Occipital lobe (tissue), 2 donors: ENCODE data around the gene HIVEP1. TPM values are rescaled to one million over a fixed set of nuclear protein-coding genes. Genes with fewer than 3 reads are reported as not detected.
"Not testable (repeated sequence)": the region's sequence is repeated elsewhere in the genome, so short reads cannot be mapped to it uniquely, and the experiment has no call there.

Experiments
- DNase-seq: peaks from one replicate; lab custom pipeline; 2025; lab: John Stamatoyannopoulos, UW
- total RNA-seq: library from RNA; depleted of rRNA; stranded (reverse); fragments of >200 nt; gene quantifications from one replicate; pipeline ENCODE4 v1.2.3, GENCODE V29; 2014

Gene HIVEP1
- total RNA-seq, 1 donor from 2014 or later: 22.0 TPM

GRCh38 chr6:12152023-12152970, 140.2 kb downstream of the HIVEP1 start:
- no peak for DNase-seq

DNA sequence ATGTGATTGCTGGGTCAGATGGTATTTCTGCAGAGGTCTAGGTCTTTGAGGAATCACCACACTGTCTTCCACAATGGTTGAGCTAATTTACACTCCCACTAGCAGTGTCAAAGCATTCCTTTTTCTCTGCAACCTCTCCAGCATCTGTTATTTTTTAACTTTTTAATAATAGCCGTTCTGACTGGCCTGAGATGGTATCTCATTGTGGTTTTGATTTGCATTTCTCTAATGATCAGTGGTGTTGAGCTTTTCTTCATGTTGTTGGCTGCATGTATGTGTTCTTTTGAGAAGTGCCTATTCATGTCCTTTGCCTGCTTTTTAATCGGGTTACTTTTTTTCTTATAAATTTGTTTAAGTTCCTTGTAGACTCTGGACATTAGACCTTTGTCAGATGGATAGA, 143.7 kb downstream of the HIVEP1 start:
- not testable (repeated sequence) for DNase-seq

- no peak for DNase-seq
Measured at GRCh38 chr6:12158686-12159415, 146.7 kb downstream of the HIVEP1 start.

DNA sequence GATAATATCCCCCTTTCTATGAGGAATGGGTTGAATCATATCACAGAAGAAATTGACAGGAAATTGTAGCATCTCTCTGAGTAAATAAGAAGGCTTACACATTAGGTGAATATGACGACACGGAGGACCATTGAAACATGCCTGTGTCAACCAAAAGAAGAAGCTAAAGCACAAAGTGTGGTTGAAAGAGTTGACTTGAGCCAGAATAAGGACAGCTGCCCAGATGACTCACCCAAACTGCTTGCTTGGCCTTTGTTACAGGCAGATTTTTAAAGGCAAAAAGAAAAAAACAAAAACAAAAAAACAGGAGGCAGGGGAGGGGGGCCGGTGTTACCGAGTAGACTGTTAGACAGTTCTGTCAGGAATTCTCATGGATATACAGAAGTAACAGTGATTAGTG, 148.2 kb downstream of the HIVEP1 start:
- DNase-seq: no peak

DNA sequence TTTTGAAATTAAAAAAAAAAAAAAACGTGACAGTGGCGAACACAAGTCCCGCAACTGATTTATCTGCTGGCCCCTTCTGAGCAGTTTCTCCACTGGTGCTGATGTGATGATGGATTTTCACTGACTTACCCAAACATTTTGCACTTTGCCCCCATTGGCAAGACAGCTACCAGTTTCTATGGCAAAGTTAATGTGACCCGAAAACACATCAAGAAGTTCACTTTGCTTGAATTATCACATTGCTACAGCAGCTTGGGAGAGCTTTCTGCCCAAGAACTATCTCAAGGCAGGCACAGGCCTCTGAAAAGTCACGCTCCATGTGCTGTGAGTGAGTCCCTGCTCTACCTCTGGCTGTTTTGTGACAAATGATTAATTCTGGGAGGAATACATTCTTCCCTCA, 150.1 kb downstream of the HIVEP1 start:
- no peak for DNase-seq

DNA sequence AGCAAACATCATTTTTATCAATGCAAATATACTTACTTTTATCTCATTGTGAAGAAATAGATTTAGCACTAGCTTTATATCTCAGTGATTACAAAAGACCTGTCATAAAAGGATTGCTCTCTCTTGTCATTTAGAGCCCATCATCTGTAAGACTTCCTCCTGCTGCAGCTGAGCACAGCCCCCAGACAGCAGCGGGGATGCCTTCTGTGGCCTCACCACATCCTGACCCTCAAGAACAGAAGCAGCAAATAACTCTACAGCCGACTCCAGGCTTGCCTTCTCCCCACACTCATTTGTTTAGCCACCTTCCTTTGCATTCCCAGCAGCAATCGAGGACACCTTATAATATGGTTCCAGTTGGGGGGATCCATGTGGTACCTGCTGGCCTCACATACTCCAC, 151.0 kb downstream of the HIVEP1 start:
- DNase-seq: no peak

- DNase-seq: no peak
Measured at GRCh38 chr6:12163744-12164507, 151.8 kb downstream of the HIVEP1 start.

GRCh38 chr6:12164508-12164770, 152.3 kb downstream of the HIVEP1 start:
- no peak for DNase-seq

- no peak for DNase-seq
Measured at GRCh38 chr6:12165297-12165696, 153.2 kb downstream of the HIVEP1 start.

DNA sequence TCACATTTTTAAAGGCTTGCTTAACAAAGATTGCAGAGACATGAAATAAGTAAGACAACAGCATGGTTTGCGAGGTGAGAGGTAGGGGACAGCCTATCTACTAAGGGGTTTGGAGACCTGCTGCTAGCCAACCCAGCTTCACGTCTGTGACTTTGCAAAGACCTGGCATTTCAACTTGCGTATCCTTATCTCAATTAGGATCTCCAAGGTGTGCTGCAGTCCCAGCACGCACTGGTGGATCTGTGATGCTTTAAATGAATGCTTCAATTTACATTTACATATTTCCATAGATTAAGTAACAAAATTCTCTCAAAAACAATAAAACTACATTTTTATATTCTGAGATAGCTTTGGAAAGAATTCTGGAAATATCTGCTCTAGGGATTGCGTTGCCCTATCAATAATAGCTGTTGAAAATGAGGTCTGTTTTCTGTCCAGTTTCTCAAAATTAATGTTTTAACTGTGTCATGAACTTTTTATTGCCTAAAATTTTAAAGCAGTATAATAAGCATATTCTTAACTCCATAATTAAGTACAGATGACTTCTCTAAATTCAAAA, 153.7 kb downstream of the HIVEP1 start:
- no peak for DNase-seq

DNA sequence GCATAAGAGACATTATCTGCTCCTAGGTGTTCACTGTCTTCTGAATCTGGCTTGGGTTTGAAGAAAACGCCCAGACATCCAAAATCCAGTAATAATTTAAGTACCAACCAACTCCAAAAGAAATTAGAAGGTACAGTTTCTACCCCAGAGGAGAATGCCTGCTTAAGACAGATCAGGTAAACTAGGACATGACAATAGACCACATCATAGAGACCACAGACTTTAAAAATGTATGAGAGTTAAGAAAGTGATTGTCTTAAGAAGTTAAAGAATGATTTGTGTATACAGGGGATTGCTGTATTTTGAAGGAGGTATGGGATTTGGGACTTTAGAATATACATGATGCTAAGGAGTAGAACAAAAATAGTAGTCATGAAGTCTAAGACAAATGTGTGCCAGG, 157.3 kb downstream of the HIVEP1 start:
- no peak for DNase-seq

- DNase-seq: no peak
Measured at GRCh38 chr6:12170351-12171092, 158.4 kb downstream of the HIVEP1 start.

GRCh38 chr6:12171717-12172116, 159.6 kb downstream of the HIVEP1 start:
- no peak for DNase-seq

DNA sequence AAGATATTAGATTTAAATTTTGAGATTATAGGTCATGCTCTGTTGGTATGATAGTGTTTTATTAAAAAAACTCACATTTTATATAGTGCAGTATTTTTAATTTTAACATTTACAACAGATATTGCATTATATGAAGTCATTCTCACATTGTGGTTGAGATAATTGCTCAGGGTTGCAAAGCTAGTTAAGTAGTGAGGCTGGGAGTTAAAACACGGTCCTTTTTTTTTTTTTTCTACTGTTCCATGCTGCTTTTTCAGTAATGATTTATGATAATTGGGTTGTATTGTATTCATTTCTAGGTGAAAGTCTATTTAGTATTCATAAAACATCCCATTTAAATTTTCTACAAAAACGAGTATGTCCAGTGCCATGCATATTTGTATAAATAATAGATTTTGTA, 160.5 kb downstream of the HIVEP1 start:
- DNase-seq: no peak

- DNase-seq: no peak
Measured at GRCh38 chr6:12173181-12173580, 161.1 kb downstream of the HIVEP1 start.

- no peak for DNase-seq
Measured at GRCh38 chr6:12173661-12174060, 161.5 kb downstream of the HIVEP1 start.

- no peak for DNase-seq
Measured at GRCh38 chr6:12174878-12175277, 162.8 kb downstream of the HIVEP1 start.

DNA sequence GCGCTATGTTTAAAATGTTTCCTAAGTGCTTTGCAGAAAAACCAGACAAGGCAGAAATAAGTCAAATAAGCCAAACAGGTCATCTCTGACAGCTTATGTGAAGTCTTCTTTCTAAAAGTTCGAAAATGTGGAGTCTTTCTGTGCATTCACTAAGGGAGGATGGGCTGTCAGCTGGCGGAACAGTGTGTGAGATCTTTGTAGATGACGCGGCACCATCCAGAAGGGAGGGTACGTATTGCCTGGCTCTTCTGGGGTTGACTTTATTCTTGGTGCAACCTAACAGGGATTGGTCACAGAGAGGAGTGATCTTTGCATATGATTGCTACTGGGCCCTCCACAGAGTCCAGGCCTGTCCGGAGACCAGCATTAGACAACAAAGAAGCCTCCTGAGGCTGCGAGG, 163.5 kb downstream of the HIVEP1 start:
- no peak for DNase-seq

DNA sequence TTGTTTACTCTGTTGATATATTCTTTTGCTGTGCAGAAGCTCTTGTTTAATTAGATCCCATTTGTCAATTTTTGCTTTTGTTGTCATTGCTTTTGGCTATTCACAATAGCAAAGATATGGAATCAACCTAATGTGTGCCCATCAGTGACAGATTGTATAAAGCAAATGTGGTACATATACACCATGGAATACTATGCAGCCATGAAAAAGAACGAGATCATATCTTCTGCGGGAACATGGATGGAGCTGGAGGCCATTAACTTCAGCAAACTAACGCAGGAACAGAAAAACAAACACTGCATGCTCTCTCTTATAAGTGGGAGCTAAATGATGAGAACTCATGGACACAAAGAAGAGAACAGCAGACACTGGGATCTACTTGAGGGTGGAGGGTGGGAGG, 164.7 kb downstream of the HIVEP1 start:
- DNase-seq: not testable (repeated sequence)

GRCh38 chr6:12178521-12178920, 166.4 kb downstream of the HIVEP1 start:
- no peak for DNase-seq

GRCh38 chr6:12181481-12181880, 169.4 kb downstream of the HIVEP1 start:
- no peak for DNase-seq
